Measurements from ENCODE around the gene RBM10.

- no peak for TF ChIP-seq YY1 (IDR thresholded peaks at IDR 0.05; ENCODE audit: insufficient read depth, insufficient read length)
- no peak for TF ChIP-seq SUZ12 (IDR thresholded peaks at IDR 0.05; ENCODE audit: extremely low read depth, insufficient read depth, insufficient read length)
- TF ChIP-seq ZNF274 (IDR thresholded peaks at IDR 0.05; ENCODE audit: low read depth, low read length): no peak
These were observed 57.9 kb downstream of the RBM10 start for GRCh38 chrX:47202877-47203276.
